ENCODE results near the gene CDCA7L. TPM values are rescaled to one million over a fixed set of nuclear protein-coding genes. Genes with fewer than 3 reads are reported as not detected.

CDCA7L gene
- total RNA-seq, 1 donor from 2014 or later, result 14.7 TPM

DNA sequence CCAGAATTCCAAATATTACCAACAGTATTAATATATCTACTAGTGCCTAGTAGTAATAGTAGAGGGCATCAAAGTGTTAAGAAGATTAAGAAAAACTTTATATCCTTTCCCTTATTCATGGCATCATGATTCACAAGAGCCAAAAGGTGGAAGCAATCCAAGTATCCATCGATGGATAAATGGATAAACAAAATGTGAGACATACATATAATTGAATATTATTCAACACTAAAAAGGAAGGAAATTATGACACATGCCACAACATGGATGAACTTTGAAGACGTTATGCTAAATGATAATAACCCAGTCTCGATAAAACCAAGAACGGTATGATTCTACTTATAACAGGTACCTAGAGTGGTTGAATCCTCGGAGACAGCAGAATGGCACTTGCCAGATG is 23.1 kb downstream of the CDCA7L start:
- Histone ChIP-seq H3K27me3 (ENCODE audit: control insufficient read depth, insufficient read depth, low read length) (no peaks in the 10 kb centered on the region), H3K4me3 (ENCODE audit: low read depth, low read length) (no peak overlapping the region), H3K36me3 (ENCODE audit: control insufficient read depth, insufficient read depth, low read length) (no peaks in the 10 kb centered on the region)
- TF ChIP-seq, protein P1, sequence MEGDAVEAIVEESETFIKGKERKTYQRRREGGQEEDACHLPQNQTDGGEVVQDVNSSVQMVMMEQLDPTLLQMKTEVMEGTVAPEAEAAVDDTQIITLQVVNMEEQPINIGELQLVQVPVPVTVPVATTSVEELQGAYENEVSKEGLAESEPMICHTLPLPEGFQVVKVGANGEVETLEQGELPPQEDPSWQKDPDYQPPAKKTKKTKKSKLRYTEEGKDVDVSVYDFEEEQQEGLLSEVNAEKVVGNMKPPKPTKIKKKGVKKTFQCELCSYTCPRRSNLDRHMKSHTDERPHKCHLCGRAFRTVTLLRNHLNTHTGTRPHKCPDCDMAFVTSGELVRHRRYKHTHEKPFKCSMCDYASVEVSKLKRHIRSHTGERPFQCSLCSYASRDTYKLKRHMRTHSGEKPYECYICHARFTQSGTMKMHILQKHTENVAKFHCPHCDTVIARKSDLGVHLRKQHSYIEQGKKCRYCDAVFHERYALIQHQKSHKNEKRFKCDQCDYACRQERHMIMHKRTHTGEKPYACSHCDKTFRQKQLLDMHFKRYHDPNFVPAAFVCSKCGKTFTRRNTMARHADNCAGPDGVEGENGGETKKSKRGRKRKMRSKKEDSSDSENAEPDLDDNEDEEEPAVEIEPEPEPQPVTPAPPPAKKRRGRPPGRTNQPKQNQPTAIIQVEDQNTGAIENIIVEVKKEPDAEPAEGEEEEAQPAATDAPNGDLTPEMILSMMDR (IDR thresholded peaks at IDR 0.05; ENCODE audit: insufficient read depth, low read length, poor library complexity, severe bottlenecking), result no peak
- DNase-seq (ENCODE audit: low read depth), result no peak

- DNase-seq (ENCODE audit: low read depth), result no peak
- TF ChIP-seq, protein P1 (IDR thresholded peaks at IDR 0.05; ENCODE audit: insufficient read depth, low read length, poor library complexity, severe bottlenecking), result no peak
These were observed 24.8 kb downstream of the CDCA7L start for GRCh38 chr7:21920936-21921335.

DNA sequence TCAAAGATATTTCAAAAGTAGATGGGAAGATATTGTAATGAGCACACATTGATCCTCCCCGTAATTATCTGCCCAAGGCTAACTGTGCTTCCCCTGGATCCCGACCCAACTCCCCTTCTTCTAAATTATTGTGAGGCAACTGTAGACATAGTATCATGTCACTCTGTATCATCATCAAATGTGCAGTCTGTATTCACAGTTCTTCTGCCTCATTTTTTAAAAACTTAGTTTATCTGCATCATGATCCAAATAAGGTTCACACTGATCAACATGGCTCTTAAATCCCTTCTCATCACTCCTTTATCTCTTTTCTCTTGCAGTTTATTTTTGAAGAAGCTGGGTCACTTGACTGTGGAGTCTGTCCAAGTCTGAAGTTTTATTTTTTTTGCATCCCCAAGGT is 27.5 kb downstream of the CDCA7L start:
- TF ChIP-seq, protein P1 (IDR thresholded peaks at IDR 0.05; ENCODE audit: insufficient read depth, low read length, poor library complexity, severe bottlenecking), result no peak
- Histone ChIP-seq H3K4me3 (ENCODE audit: low read depth, low read length) (no peak overlapping the region), H3K27me3 (ENCODE audit: control insufficient read depth, insufficient read depth, low read length) (no peaks in the 10 kb centered on the region), H3K36me3 (ENCODE audit: control insufficient read depth, insufficient read depth, low read length) (no peaks in the 10 kb centered on the region)
- DNase-seq (ENCODE audit: low read depth), result no peak

More at GRCh38 chr7:21920936-21921335, 24.8 kb downstream of the CDCA7L start:
- Histone ChIP-seq H3K4me3 (ENCODE audit: low read depth, low read length) (no peak overlapping the region), H3K27me3 (ENCODE audit: control insufficient read depth, insufficient read depth, low read length) (no peaks in the 10 kb centered on the region), H3K36me3 (ENCODE audit: control insufficient read depth, insufficient read depth, low read length) (no peaks in the 10 kb centered on the region)

DNA sequence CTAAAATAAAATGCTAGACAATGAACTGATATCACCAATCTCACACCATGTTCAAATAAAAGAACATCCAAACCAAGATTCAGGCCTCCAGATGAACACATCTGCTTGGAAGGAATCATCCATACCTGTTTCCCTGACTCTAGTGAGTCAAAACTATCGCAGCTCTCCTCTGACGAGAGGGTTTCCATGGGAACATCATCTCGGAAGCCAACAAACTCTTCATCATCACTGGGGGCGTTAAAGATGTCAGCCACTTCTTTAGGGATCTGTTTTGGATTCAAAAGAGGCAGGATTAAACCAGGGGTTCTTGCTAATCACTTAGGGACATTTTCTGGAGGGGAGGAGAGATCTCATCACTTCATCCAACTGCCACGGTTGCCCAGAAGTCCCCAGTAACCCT is 29.1 kb downstream of the CDCA7L start:
- Histone ChIP-seq H3K27me3 (ENCODE audit: control insufficient read depth, insufficient read depth, low read length) (no peaks in the 10 kb centered on the region), H3K36me3 (ENCODE audit: control insufficient read depth, insufficient read depth, low read length) (no peaks in the 10 kb centered on the region), H3K4me3 (ENCODE audit: low read depth, low read length) (no peak overlapping the region)
- DNase-seq (ENCODE audit: low read depth), result no peak
- TF ChIP-seq, protein P1 (IDR thresholded peaks at IDR 0.05; ENCODE audit: insufficient read depth, low read length, poor library complexity, severe bottlenecking), result no peak

GRCh38 chr7:21916176-21916575 is 29.5 kb downstream of the CDCA7L start:
- TF ChIP-seq, protein P1 (IDR thresholded peaks at IDR 0.05; ENCODE audit: insufficient read depth, low read length, poor library complexity, severe bottlenecking), result no peak
- DNase-seq (ENCODE audit: low read depth), result no peak
- no peaks in the 10 kb centered on the region for H3K36me3 ChIP-seq (ENCODE audit: control insufficient read depth, insufficient read depth, low read length)
- H3K4me3 ChIP-seq (ENCODE audit: low read depth, low read length), result no peak overlapping the region
- no peaks in the 10 kb centered on the region for H3K27me3 ChIP-seq (ENCODE audit: control insufficient read depth, insufficient read depth, low read length)

DNA sequence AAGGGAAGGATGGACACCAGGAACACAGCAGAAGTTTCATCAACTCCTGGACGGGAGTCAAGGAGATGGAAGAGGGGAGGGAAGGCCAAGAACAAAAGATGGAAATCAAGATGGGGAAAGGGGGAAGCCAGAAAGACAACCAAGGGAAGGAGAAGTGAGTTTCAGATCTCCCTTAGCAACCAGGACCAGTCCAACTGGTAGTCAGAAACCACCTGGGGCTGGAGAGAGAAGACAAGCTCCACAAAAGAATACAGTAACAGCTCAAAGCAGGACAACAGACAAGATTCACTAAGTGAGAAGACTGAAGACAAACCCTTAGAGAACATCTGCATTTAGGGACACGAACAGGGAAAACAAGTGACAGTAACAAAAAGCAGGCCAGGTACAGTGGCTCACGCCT is 30.6 kb downstream of the CDCA7L start:
- Histone ChIP-seq H3K27me3 (ENCODE audit: control insufficient read depth, insufficient read depth, low read length) (no peaks in the 10 kb centered on the region), H3K4me3 (ENCODE audit: low read depth, low read length) (no peak overlapping the region), H3K36me3 (ENCODE audit: control insufficient read depth, insufficient read depth, low read length) (no peaks in the 10 kb centered on the region)
- no peak for DNase-seq (ENCODE audit: low read depth)
- TF ChIP-seq, protein P1 (IDR thresholded peaks at IDR 0.05; ENCODE audit: insufficient read depth, low read length, poor library complexity, severe bottlenecking), result no peak

All from kidney epithelial cell (primary cell).